Left lung (tissue), 10 donors: ENCODE results near the gene TMEM114. TPM values are rescaled to one million over a fixed set of nuclear protein-coding genes. Genes with fewer than 3 reads are reported as not detected.

ENCODE experiments used
- ATAC-seq: fragments of 200-7000 bp; cut with Tn5 transposase; one replicate; pipeline ENCODE4 v1.9.1; 2020; ENCODE audit warnings: moderate library complexity
- DNase-seq, 4 donors: peaks; one replicate each; pipeline ENCODE4 v3.0.0-alpha.2; 2013 to 2020
- H3K27ac ChIP-seq, 2 donors: fragments of 200-600 bp; sonication (generic) in 1 of 2; one replicate each; pipeline versions ENCODE4 v1.5.0 to v1.8.0; 2020 to 2021
- H3K27me3 ChIP-seq, 2 donors: fragments of 200-600 bp; sonication (generic) in 1 of 2; one replicate each; pipeline versions ENCODE4 v1.5.0 to v1.8.0; 2020 to 2021
- H3K36me3 ChIP-seq, 2 donors: fragments of 200-600 bp; sonication (generic) in 1 of 2; one replicate each; pipeline versions ENCODE4 v1.5.0 to v1.8.0; 2020 to 2021
- H3K4me1 ChIP-seq, 2 donors: fragments of 200-600 bp; one replicate each; pipeline ENCODE4 v1.8.0; 2021
- H3K4me3 ChIP-seq, 2 donors: fragments of 200-600 bp; sonication (generic) in 1 of 2; one replicate each; pipeline versions ENCODE4 v1.5.0 to v1.8.0; 2020 to 2021; ENCODE audit warnings: mild to moderate bottlenecking in 1 of 2
- H3K9me3 ChIP-seq, 2 donors: fragments of 200-600 bp; sonication (generic) in 1 of 2; one replicate each; pipeline versions ENCODE4 v1.5.0 to v1.8.0; 2020 to 2021
- intact Hi-C, 2 donors: fragments of 100-400 bp; cut with DNase I; formaldehyde crosslinking; loops; one replicate each; pipeline versions ENCODE4 v1.11.2 to v1.14.2; 2022
- polyA plus RNA-seq, 6 donors: library from polyadenylated mRNA; unstranded; fragments of 120-200 nt; gene quantifications; one replicate each; pipeline ENCODE4 v1.2.1, GENCODE V29; 2013; ENCODE audit not compliant: insufficient read length in 6 of 6
- total RNA-seq, 2 donors: library from RNA; stranded (reverse); fragmentation: NEBNext Ultra II Directional; extraction: Animal tissue kit (Norgen Biotek cat#: 25700); gene quantifications; one replicate each; pipeline ENCODE4 v1.2.1, GENCODE V29; 2021
- TF ChIP-seq, protein P1 (sequence below), 2 donors: fragments of 200-600 bp; sonication (generic) in 1 of 2; IDR thresholded peaks; one replicate each; pipeline versions ENCODE4 v1.5.0 to v1.8.0; 2021; ENCODE audit warnings: antibody characterized with exemption in 2 of 2
- donor health status: DM: no; HTN: yes; CAD: no.
- donor health status: DM: no; HTN: no; CAD: no.

Gene TMEM114
- total and polyA plus RNA-seq, 8 donors = not detected

DNA sequence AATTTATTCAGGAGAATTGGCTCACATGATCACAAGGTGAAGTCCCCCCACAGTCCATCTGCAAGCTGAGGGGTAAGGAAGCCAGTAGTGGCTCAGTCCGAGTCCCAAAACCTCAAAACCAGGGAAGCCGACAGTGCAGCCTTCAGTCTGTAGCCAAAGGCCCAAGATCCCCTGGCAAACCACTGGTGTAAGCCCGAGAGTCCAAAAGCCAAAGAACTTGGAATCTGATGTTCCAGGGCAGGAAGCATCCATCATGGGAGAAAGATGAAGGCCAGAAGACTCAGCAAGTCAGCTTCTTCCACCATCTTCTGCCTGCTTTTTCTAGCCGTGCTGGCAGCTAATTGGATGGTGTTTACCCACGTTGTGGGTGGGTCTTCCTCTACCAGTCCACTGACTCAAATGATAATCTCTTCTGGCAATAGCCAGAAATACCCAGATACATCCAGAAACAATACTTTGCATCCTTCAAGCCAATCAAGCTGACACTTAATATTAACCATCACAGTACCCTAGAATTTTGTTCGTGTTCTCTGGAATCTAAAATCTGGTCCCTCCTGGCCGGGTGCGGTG lies 40.4 kb downstream of the TMEM114 start:
- Histone ChIP-seq H3K4me3 (no peak overlapping the region), H3K27me3 (peaks cover 0 to 69% of the 10 kb centered on the region in 2 donors), H3K36me3 (no peaks in the 10 kb centered on the region), H3K27ac (no peak overlapping the region), H3K4me1 (no peaks in the 10 kb centered on the region), H3K9me3 (no peaks in the 10 kb centered on the region)
- no peak for DNase-seq
- TF ChIP-seq, protein P1, sequence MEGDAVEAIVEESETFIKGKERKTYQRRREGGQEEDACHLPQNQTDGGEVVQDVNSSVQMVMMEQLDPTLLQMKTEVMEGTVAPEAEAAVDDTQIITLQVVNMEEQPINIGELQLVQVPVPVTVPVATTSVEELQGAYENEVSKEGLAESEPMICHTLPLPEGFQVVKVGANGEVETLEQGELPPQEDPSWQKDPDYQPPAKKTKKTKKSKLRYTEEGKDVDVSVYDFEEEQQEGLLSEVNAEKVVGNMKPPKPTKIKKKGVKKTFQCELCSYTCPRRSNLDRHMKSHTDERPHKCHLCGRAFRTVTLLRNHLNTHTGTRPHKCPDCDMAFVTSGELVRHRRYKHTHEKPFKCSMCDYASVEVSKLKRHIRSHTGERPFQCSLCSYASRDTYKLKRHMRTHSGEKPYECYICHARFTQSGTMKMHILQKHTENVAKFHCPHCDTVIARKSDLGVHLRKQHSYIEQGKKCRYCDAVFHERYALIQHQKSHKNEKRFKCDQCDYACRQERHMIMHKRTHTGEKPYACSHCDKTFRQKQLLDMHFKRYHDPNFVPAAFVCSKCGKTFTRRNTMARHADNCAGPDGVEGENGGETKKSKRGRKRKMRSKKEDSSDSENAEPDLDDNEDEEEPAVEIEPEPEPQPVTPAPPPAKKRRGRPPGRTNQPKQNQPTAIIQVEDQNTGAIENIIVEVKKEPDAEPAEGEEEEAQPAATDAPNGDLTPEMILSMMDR (IDR thresholded peaks at IDR 0.05) = no peak
- intact Hi-C loops = no loop called here
- no peak for ATAC-seq

- ATAC-seq (no peak), DNase-seq (no peak)
- Histone ChIP-seq H3K27ac (no peak overlapping the region), H3K27me3 (peaks cover 0 to 51% of the 10 kb centered on the region in 2 donors), H3K4me3 (no peak overlapping the region), H3K9me3 (no peaks in the 10 kb centered on the region), H3K4me1 (no peaks in the 10 kb centered on the region), H3K36me3 (no peaks in the 10 kb centered on the region)
- intact Hi-C loops = no loop called here
- TF ChIP-seq, protein P1 (IDR thresholded peaks at IDR 0.05) = no peak
Measured at GRCh38 chr16:8548166-8548565, 42.1 kb downstream of the TMEM114 start.

GRCh38 chr16:8547762-8548161 lies 42.5 kb downstream of the TMEM114 start:
- Histone ChIP-seq H3K9me3 (no peaks in the 10 kb centered on the region), H3K36me3 (no peaks in the 10 kb centered on the region), H3K27me3 (peaks cover 0 to 47% of the 10 kb centered on the region in 2 donors), H3K4me3 (no peak overlapping the region), H3K27ac (no peak overlapping the region), H3K4me1 (no peaks in the 10 kb centered on the region)
- intact Hi-C loops = no loop called here
- ATAC-seq = no peak
- no peak for DNase-seq
- TF ChIP-seq, protein P1 (IDR thresholded peaks at IDR 0.05) = no peak

DNA sequence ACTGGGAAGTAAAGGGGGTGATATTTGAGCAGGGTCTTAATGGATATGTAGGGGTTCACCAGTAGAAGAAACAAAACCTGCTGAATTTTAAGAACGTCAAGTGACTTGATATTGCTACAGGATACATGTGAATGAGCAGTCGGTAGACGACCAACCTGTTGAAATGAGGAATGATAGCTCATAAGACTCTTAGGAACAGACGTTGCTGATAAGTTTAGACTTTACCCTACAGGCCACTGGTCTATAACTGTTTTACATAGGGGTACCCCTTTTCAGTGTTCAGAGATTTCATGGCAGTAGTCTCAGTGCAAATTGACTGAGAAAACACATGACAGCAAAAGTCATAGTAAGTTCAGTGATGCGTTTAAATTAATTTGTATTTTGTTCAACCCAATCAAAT lies 45.9 kb downstream of the TMEM114 start:
- Histone ChIP-seq H3K36me3 (no peaks in the 10 kb centered on the region), H3K27ac (no peak overlapping the region), H3K9me3 (no peaks in the 10 kb centered on the region), H3K4me3 (no peak overlapping the region), H3K27me3 (peaks cover 0 to 27% of the 10 kb centered on the region in 2 donors), H3K4me1 (no peaks in the 10 kb centered on the region)
- intact Hi-C loops = no loop called here
- TF ChIP-seq, protein P1 (IDR thresholded peaks at IDR 0.05) = no peak
- no peak for ATAC-seq
- DNase-seq = no peak

DNA sequence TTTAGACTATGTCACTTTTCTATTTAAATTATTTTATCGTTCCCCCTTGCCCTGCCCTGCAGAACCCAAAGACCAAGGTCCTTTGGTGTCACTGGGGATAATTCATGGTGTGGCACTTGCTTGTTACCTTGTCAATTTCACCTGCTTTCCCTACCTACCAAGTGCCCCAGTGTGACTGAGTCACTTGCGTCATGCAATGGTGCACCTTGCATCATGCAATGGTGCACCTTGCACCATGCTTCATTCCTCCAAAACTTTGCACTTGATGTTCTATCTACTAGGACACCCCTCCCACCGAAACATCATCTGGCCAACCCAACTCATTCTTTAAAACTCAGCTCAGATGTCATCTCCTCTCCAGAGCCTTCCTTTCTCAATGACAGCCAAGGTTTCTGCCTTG lies 47.1 kb downstream of the TMEM114 start:
- H3K27ac ChIP-seq = no peak overlapping the region
- no peaks in the 10 kb centered on the region for H3K4me1 ChIP-seq
- ATAC-seq (no peak), DNase-seq (no peak)
- H3K36me3 ChIP-seq = no peaks in the 10 kb centered on the region
- H3K9me3 ChIP-seq = no peaks in the 10 kb centered on the region
- H3K27me3 ChIP-seq = peaks cover 0 to 28% of the 10 kb centered on the region in 2 donors
- no peak overlapping the region for H3K4me3 ChIP-seq
- intact Hi-C loops = no loop called here
- TF ChIP-seq, protein P1 (IDR thresholded peaks at IDR 0.05) = no peak
